ENCODE measurements around the gene TNFRSF14. TPM values are rescaled to one million over a fixed set of nuclear protein-coding genes. Genes with fewer than 3 reads are reported as not detected.
A peak's percentile ranks its signal among the peaks of the same experiment; 100 is the strongest.

TNFRSF14 gene
- total RNA-seq (10 to 100 TPM; 17.6 to 25.5 (median 21.8) TPM), polyA plus RNA-seq (27.6 TPM)
- long read RNA-seq, donor 1, transcript TNFRSF14-201 (8 exons, 1,707 nt) = major isoform, 13 of 36 reads
- long read RNA-seq, donor 1, partial matches to known transcripts = 5 of 36 reads
- long read RNA-seq, donor 1, other reads (novel, unspliced or antisense) = 17 of 36 reads
- long read RNA-seq, donor 2, partial matches to known transcripts = 7 of 24 reads
- long read RNA-seq, donor 2, other reads (novel, unspliced or antisense) = 12 of 24 reads
- long read RNA-seq, donor 3, transcript TNFRSF14-201 (8 exons, 1,707 nt) = major isoform, 30 of 97 reads
- long read RNA-seq, donor 3, partial matches to known transcripts = 36 of 97 reads
- long read RNA-seq, donor 3, other reads (novel, unspliced or antisense) = 31 of 97 reads
- long read RNA-seq, donor 4, transcript TNFRSF14-201 (8 exons, 1,707 nt) = major isoform, 7 of 26 reads
- long read RNA-seq, donor 4, partial matches to known transcripts = 3 of 26 reads
- long read RNA-seq, donor 4, other reads (novel, unspliced or antisense) = 16 of 26 reads

GRCh38 chr1:2556277-2556677, at the start of gene TNFRSF14:
Gene TNFRSF14 (plus strand): TSS chr1:2556371. CDS start chr1:2556665, 294 bp downstream.
- Histone ChIP-seq H3K4me3 (ENCODE audit: low read length) (peak within 1 kb of the TSS; percentile 54), H3K9me3 (ENCODE audit: control insufficient read depth, low read length) (no peaks in the 10 kb centered on the region), H3K27ac (ENCODE audit: low read length) (peak within 1 kb of the TSS; percentile 74), H3K4me1 (ENCODE audit: control insufficient read depth, insufficient read depth, low read length) (peaks cover 3% of the 10 kb centered on the region), H3K27me3 (ENCODE audit: control insufficient read depth, insufficient read depth) (no peaks in the 10 kb centered on the region)
- DNase-seq = peak in 2 of 3 donors; percentile 83 to 84
- intact Hi-C loops (cut with DNase I) = no loop called here
- ATAC-seq = peak; percentile 43 to 44
- 7% methylated on average over 16 of the region's 16 CpGs for WGBS

- DNase-seq (no peak), ATAC-seq (peak; percentile 8 to 23)
- no peaks in the 10 kb centered on the region for H3K9me3 ChIP-seq (ENCODE audit: control insufficient read depth, low read length)
- no peak overlapping the region for H3K27ac ChIP-seq (ENCODE audit: low read length)
- 51% methylated on average over 15 of the region's 15 CpGs for WGBS
- intact Hi-C loops (cut with DNase I) = no loop called here
- H3K4me1 ChIP-seq (ENCODE audit: control insufficient read depth, insufficient read depth, low read length) = no peaks in the 10 kb centered on the region
- no peak overlapping the region for H3K4me3 ChIP-seq (ENCODE audit: low read length)
- no peaks in the 10 kb centered on the region for H3K27me3 ChIP-seq (ENCODE audit: control insufficient read depth, insufficient read depth)
Measured at GRCh38 chr1:2506901-2507565, 49.1 kb upstream of the TNFRSF14 start.

- Histone ChIP-seq H3K27me3 (ENCODE audit: control insufficient read depth, insufficient read depth) (no peaks in the 10 kb centered on the region), H3K27ac (ENCODE audit: low read length) (no peak overlapping the region), H3K4me1 (ENCODE audit: control insufficient read depth, insufficient read depth, low read length) (no peaks in the 10 kb centered on the region), H3K9me3 (ENCODE audit: control insufficient read depth, low read length) (no peaks in the 10 kb centered on the region), H3K4me3 (ENCODE audit: low read length) (no peak overlapping the region)
- DNase-seq (no peak), ATAC-seq (peak in 1 of 2 donors; percentile 2)
- intact Hi-C loops (cut with DNase I) = no loop called here
- 84% methylated on average over 6 of the region's 6 CpGs for WGBS
Measured at GRCh38 chr1:2507744-2508155, 48.4 kb upstream of the TNFRSF14 start.

GRCh38 chr1:2508180-2508579, 48.0 kb upstream of the TNFRSF14 start:
- ATAC-seq (no peak), DNase-seq (no peak)
- Histone ChIP-seq H3K27me3 (ENCODE audit: control insufficient read depth, insufficient read depth) (no peaks in the 10 kb centered on the region), H3K9me3 (ENCODE audit: control insufficient read depth, low read length) (no peaks in the 10 kb centered on the region), H3K4me3 (ENCODE audit: low read length) (no peak overlapping the region), H3K4me1 (ENCODE audit: control insufficient read depth, insufficient read depth, low read length) (no peaks in the 10 kb centered on the region), H3K27ac (ENCODE audit: low read length) (no peak overlapping the region)
- intact Hi-C loops (cut with DNase I) = no loop called here
- 88% methylated on average over 24 of the region's 24 CpGs for WGBS

- no peaks in the 10 kb centered on the region for H3K27me3 ChIP-seq (ENCODE audit: control insufficient read depth, insufficient read depth)
- intact Hi-C loops (cut with DNase I) = no loop called here
- ATAC-seq (no peak), DNase-seq (no peak)
- H3K4me1 ChIP-seq (ENCODE audit: control insufficient read depth, insufficient read depth, low read length) = no peaks in the 10 kb centered on the region
- H3K4me3 ChIP-seq (ENCODE audit: low read length) = no peak overlapping the region
- 90% methylated on average over 29 of the region's 29 CpGs for WGBS
- no peak overlapping the region for H3K27ac ChIP-seq (ENCODE audit: low read length)
- H3K9me3 ChIP-seq (ENCODE audit: control insufficient read depth, low read length) = no peaks in the 10 kb centered on the region
Measured at GRCh38 chr1:2508751-2509150, 47.4 kb upstream of the TNFRSF14 start.

- ATAC-seq (no peak), DNase-seq (no peak)
- no peaks in the 10 kb centered on the region for H3K27me3 ChIP-seq (ENCODE audit: control insufficient read depth, insufficient read depth)
- no peaks in the 10 kb centered on the region for H3K4me1 ChIP-seq (ENCODE audit: control insufficient read depth, insufficient read depth, low read length)
- H3K4me3 ChIP-seq (ENCODE audit: low read length) = no peak overlapping the region
- 90% methylated on average over 11 of the region's 11 CpGs for WGBS
- no peak overlapping the region for H3K27ac ChIP-seq (ENCODE audit: low read length)
- no peaks in the 10 kb centered on the region for H3K9me3 ChIP-seq (ENCODE audit: control insufficient read depth, low read length)
- intact Hi-C loops (cut with DNase I) = no loop called here
Measured at GRCh38 chr1:2509589-2509988, 46.6 kb upstream of the TNFRSF14 start.

GRCh38 chr1:2510366-2511155, 45.6 kb upstream of the TNFRSF14 start:
- no peak for ATAC-seq

GRCh38 chr1:2512862-2513421, 43.2 kb upstream of the TNFRSF14 start:
- 88% methylated on average over 31 of the region's 31 CpGs for WGBS

More at GRCh38 chr1:2510366-2511155, 45.6 kb upstream of the TNFRSF14 start:
- WGBS = 94% methylated on average over 27 of the region's 27 CpGs
- Histone ChIP-seq H3K27ac (ENCODE audit: low read length) (no peak overlapping the region), H3K4me1 (ENCODE audit: control insufficient read depth, insufficient read depth, low read length) (no peaks in the 10 kb centered on the region), H3K27me3 (ENCODE audit: control insufficient read depth, insufficient read depth) (no peaks in the 10 kb centered on the region), H3K4me3 (ENCODE audit: low read length) (no peak overlapping the region), H3K9me3 (ENCODE audit: control insufficient read depth, low read length) (no peaks in the 10 kb centered on the region)
- intact Hi-C loops (cut with DNase I) = no loop called here
- DNase-seq = no peak

GRCh38 chr1:2513939-2514652, 42.1 kb upstream of the TNFRSF14 start:
- DNase-seq = no peak
- intact Hi-C loops (cut with DNase I) = no loop called here
- Histone ChIP-seq H3K27ac (ENCODE audit: low read length) (no peak overlapping the region), H3K9me3 (ENCODE audit: control insufficient read depth, low read length) (no peaks in the 10 kb centered on the region), H3K4me3 (ENCODE audit: low read length) (no peak overlapping the region), H3K4me1 (ENCODE audit: control insufficient read depth, insufficient read depth, low read length) (no peaks in the 10 kb centered on the region), H3K27me3 (ENCODE audit: control insufficient read depth, insufficient read depth) (no peaks in the 10 kb centered on the region)
- ATAC-seq = no peak
- 92% methylated on average over 43 of the region's 43 CpGs for WGBS

More at GRCh38 chr1:2512862-2513421, 43.2 kb upstream of the TNFRSF14 start:
- no peaks in the 10 kb centered on the region for H3K9me3 ChIP-seq (ENCODE audit: control insufficient read depth, low read length)
- H3K27ac ChIP-seq (ENCODE audit: low read length) = no peak overlapping the region
- ATAC-seq (no peak), DNase-seq (no peak)
- H3K27me3 ChIP-seq (ENCODE audit: control insufficient read depth, insufficient read depth) = no peaks in the 10 kb centered on the region
- H3K4me3 ChIP-seq (ENCODE audit: low read length) = no peak overlapping the region
- intact Hi-C loops (cut with DNase I) = no loop called here
- no peaks in the 10 kb centered on the region for H3K4me1 ChIP-seq (ENCODE audit: control insufficient read depth, insufficient read depth, low read length)
